Thyroid gland (tissue), 4 donors: ENCODE results near the gene PCDHB6. TPM values are rescaled to one million over a fixed set of nuclear protein-coding genes. Genes with fewer than 3 reads are reported as not detected.
"Not testable (repeated sequence)": the region's sequence is repeated elsewhere in the genome, so short reads cannot be mapped to it uniquely, and the experiment has no call there.

Source experiments
- DNase-seq, 2 donors: peaks; one replicate each; pipeline ENCODE4 v3.0.0-alpha.2; 2019
- H3K27ac ChIP-seq, 3 donors: fragments of 200-600 bp; sonication (generic); 1 replicate in 2 of 3; 2 replicates in 1 of 3; pipeline ENCODE4 v1.5.1; 2016 to 2019; ENCODE audit warnings: mild to moderate bottlenecking in 1 of 3, moderate library complexity in 1 of 3
- H3K27me3 ChIP-seq: fragments of 200-600 bp; sonication (generic); one replicate; pipeline ENCODE4 v1.5.1; 2019
- H3K36me3 ChIP-seq, 2 donors: fragments of 200-600 bp; sonication (generic); one replicate each; pipeline ENCODE4 v1.5.1; 2016 to 2019
- H3K4me1 ChIP-seq, 2 donors: fragments of 200-600 bp; sonication (generic); one replicate each; pipeline ENCODE4 v1.5.1; 2017 to 2019
- H3K4me3 ChIP-seq, 3 donors: fragments of 200-600 bp; sonication (generic); replicated peaks in 1 of 3; 1 replicate in 2 of 3; 2 replicates in 1 of 3; pipeline ENCODE4 v1.5.1; 2016; ENCODE audit warnings: mild to moderate bottlenecking in 1 of 3
- H3K9me3 ChIP-seq: fragments of 200-600 bp; sonication (generic); one replicate; pipeline ENCODE4 v1.5.1; 2017
- POLR2A ChIP-seq, 2 donors: fragments of 450-650 bp; IDR thresholded peaks; one replicate each; pipeline ENCODE4 v1.6.1; 2017; ENCODE audit warnings: antibody characterized with exemption in 2 of 2, mild to moderate bottlenecking in 2 of 2, moderate library complexity in 1 of 2
- WGBS, 2 donors: methylation state at CpG; one replicate each; pipeline ENCODE4 v1.1.5; 2017; 5-methylcytosine and 5-hydroxymethylcytosine counted together
- intact Hi-C: fragments of 100-400 bp; cut with DNase I; formaldehyde crosslinking; loops from one replicate; pipeline ENCODE4 v1.15.1; 2023
- total RNA-seq, 4 donors: library from RNA; depleted of rRNA; stranded (reverse); fragments of >200 nt; gene quantifications; one replicate each; pipeline ENCODE4 v1.2.3, GENCODE V29; 2016
- TF ChIP-seq, protein P1 (sequence below), 6 experiments: fragments of 200-600 bp in 3 of 6; fragments of 450-650 bp in 3 of 6; sonication (generic) in 3 of 6; IDR thresholded peaks; one replicate each; pipeline ENCODE4 v1.5.1; 2016 to 2019; ENCODE audit warnings: antibody characterized with exemption in 6 of 6, mild to moderate bottlenecking in 2 of 6, inconsistent platforms in 1 of 6, moderate library complexity in 1 of 6

The PCDHB6 gene
- total RNA-seq, 4 donors from 2014 or later, result 0.13 to 2.4 (median 0.71) TPM

DNA sequence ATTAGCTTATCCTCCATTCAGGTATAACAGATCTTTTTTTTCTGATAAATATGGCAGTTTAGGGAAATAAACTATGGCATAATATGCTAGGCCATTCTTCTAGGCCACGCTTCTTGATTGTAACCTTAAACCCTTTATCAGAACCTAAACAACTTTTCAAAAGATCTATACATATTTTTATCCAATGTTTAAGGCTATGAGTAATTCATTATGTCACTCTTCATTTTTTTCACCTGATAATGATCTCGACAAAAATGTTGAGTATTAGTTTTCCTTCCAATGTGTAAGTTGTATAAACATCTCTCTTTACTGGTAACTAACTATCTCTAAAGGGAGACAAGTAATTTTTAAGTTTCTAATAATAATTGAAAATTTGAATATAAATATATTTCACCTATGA is 30.6 kb upstream of the PCDHB6 start:
- TF ChIP-seq POLR2A (IDR thresholded peaks at IDR 0.05), result no peak
- TF ChIP-seq, protein P1, sequence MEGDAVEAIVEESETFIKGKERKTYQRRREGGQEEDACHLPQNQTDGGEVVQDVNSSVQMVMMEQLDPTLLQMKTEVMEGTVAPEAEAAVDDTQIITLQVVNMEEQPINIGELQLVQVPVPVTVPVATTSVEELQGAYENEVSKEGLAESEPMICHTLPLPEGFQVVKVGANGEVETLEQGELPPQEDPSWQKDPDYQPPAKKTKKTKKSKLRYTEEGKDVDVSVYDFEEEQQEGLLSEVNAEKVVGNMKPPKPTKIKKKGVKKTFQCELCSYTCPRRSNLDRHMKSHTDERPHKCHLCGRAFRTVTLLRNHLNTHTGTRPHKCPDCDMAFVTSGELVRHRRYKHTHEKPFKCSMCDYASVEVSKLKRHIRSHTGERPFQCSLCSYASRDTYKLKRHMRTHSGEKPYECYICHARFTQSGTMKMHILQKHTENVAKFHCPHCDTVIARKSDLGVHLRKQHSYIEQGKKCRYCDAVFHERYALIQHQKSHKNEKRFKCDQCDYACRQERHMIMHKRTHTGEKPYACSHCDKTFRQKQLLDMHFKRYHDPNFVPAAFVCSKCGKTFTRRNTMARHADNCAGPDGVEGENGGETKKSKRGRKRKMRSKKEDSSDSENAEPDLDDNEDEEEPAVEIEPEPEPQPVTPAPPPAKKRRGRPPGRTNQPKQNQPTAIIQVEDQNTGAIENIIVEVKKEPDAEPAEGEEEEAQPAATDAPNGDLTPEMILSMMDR (IDR thresholded peaks at IDR 0.05), result no peak
- no peaks in the 10 kb centered on the region for H3K4me1 ChIP-seq
- no peaks in the 10 kb centered on the region for H3K36me3 ChIP-seq
- DNase-seq, result no peak
- peaks cover 4% of the 10 kb centered on the region for H3K27me3 ChIP-seq
- no peak overlapping the region for H3K4me3 ChIP-seq
- H3K9me3 ChIP-seq, result no peaks in the 10 kb centered on the region
- intact Hi-C loops, result no loop called here
- WGBS, 2 donors, result 35 to 50% methylated on average over 2 of the region's 2 CpGs
- no peak overlapping the region for H3K27ac ChIP-seq

DNA sequence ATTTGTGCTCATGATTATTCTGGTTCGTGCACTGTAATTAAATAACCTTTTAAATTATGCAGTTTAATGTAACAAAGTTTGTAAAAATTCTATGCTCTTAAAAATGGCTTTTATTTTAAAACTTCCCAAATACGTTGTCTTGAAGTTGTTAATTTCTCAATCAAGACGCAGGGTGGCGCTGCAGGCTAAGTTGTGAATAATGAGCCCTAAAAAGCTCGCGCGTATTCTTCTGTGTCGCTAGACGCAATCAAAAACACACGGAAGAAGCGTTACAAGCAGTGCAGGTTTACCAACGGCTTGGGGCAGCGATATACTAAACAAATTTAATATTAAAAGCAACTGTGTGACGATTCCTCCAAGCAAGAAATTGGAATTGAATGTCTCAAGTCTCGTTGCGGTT is 28.3 kb upstream of the PCDHB6 start, which contains the start of gene PCDHB4:
PCDHB4 (plus strand) TSS at position 256 of the 400 bp plus-strand sequence. CDS start 181 bp downstream, outside the sequence.
- peak in 1 of 2 donors; percentile 15 for DNase-seq
- Histone ChIP-seq H3K36me3 (no peaks in the 10 kb centered on the region), H3K27me3 (peaks cover 4% of the 10 kb centered on the region), H3K9me3 (no peaks in the 10 kb centered on the region), H3K4me3 (no peak within 1 kb of the TSS), H3K27ac (no peak within 1 kb of the TSS), H3K4me1 (no peaks in the 10 kb centered on the region)
- TF ChIP-seq POLR2A (IDR thresholded peaks at IDR 0.05), result no peak
- TF ChIP-seq, protein P1 (IDR thresholded peaks at IDR 0.05), result peak in 2 of 6 experiments; percentile 7 to 17
- WGBS, 2 donors, result 13 to 21% methylated on average over 16 of the region's 16 CpGs
- intact Hi-C loops, result no loop called here

DNA sequence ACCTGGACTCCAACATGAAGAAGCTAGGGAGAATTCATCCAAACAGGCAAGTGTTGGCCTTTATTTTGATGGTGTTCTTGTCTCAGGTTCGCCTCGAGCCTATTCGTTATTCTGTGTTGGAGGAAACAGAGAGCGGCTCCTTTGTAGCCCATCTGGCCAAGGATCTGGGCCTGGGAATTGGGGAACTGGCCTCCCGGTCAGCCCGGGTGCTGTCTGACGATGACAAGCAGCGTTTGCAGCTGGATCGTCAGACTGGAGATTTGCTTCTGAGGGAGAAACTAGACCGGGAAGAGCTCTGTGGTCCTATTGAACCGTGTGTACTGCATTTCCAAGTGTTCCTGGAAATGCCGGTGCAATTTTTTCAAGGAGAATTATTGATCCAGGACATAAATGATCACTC is 27.9 kb upstream of the PCDHB6 start:
- H3K27ac ChIP-seq, result no peak overlapping the region

DNA sequence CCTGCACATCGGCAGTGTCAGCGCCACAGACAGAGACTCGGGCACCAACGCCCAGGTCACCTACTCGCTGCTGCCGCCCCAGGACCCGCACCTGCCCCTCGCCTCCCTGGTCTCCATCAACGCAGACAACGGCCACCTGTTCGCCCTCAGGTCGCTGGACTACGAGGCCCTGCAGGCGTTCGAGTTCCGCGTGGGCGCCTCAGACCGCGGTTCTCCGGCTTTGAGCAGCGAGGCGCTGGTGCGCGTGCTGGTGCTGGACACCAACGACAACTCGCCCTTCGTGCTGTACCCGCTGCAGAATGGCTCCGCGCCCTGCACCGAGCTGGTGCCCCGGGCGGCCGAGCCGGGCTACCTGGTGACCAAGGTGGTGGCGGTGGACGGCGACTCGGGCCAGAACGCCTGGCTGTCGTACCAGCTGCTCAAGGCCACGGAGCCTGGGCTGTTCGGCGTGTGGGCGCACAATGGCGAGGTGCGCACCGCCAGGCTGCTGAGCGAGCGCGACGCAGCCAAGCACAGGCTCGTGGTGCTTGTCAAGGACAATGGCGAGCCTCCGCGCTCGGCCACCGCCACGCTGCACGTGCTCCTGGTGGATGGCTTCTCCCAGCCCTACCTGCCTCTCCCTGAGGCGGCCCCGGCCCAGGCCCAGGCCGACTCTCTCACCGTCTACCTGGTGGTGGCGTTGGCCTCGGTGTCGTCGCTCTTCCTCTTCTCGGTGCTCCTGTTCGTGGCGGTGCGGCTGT is 26.3 kb upstream of the PCDHB6 start:
- H3K36me3 ChIP-seq, H3K4me1 ChIP-seq, intact Hi-C loops, H3K27ac ChIP-seq, H3K9me3 ChIP-seq, H3K4me3 ChIP-seq, H3K27me3 ChIP-seq, DNase-seq: not testable (repeated sequence)
- WGBS, 2 donors, result 21 to 60% methylated on average over 2 to 6 of the region's 73 CpGs

More for the DNA sequence above, 27.9 kb upstream of the PCDHB6 start:
- no peak for DNase-seq
- intact Hi-C loops, result no loop called here
- peaks cover 4% of the 10 kb centered on the region for H3K27me3 ChIP-seq
- H3K36me3 ChIP-seq, result no peaks in the 10 kb centered on the region
- WGBS, 2 donors, result 34 to 66% methylated on average over 11 to 12 of the region's 12 CpGs
- H3K4me3 ChIP-seq, result no peak overlapping the region
- TF ChIP-seq, protein P1 (IDR thresholded peaks at IDR 0.05), result no peak
- TF ChIP-seq POLR2A (IDR thresholded peaks at IDR 0.05), result no peak
- no peaks in the 10 kb centered on the region for H3K9me3 ChIP-seq
- no peaks in the 10 kb centered on the region for H3K4me1 ChIP-seq

DNA sequence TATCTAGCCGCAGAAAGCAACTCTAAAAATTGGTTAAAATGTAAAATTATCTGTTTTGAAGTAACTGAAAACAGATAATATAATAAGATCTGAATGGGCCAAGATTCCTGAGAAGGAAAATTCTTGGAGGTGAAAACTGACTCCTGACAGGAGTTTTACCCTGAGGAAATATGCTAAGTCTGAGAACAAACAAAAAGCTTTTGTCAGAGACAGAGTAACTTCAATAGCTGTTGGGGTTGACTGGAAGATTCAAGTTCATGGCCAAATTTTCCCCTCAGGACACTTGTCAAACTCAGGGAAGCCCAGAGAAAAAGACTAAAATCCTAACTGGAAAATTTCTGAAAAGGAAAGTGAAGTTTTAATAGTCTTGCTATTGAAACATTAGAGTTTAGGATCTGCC is 22.6 kb upstream of the PCDHB6 start:
- no peak for DNase-seq
- intact Hi-C loops, result no loop called here
- no peaks in the 10 kb centered on the region for H3K9me3 ChIP-seq
- H3K27ac ChIP-seq, result no peak overlapping the region
- WGBS, 2 donors, result 92 to 94% methylated on average over 1 of the region's 1 CpG
- no peaks in the 10 kb centered on the region for H3K4me1 ChIP-seq
- no peaks in the 10 kb centered on the region for H3K27me3 ChIP-seq
- H3K36me3 ChIP-seq, result no peaks in the 10 kb centered on the region
- TF ChIP-seq POLR2A (IDR thresholded peaks at IDR 0.05), result no peak
- TF ChIP-seq, protein P1 (IDR thresholded peaks at IDR 0.05), result no peak
- H3K4me3 ChIP-seq, result no peak overlapping the region
